HG03442 (cell line): ENCODE data around the gene IFT74.
"Not testable (repeated sequence)": the region's sequence is repeated elsewhere in the genome, so short reads cannot be mapped to it uniquely, and the experiment has no call there.

ENCODE experiments used
- ATAC-seq: cut with Tn5 transposase; IDR thresholded peaks from one replicate; pipeline ENCODE4 v1.9.1; 2021; ENCODE audit warnings: mild to moderate bottlenecking, moderate library complexity; ENCODE audit not compliant: unreplicated experiment

Gene IFT74

GRCh38 chr9:27065288-27065687, 109.1 kb downstream of the IFT74 start:
- ATAC-seq = no peak

GRCh38 chr9:27073841-27074728, 117.9 kb downstream of the IFT74 start:
- ATAC-seq = no peak

- ATAC-seq = no peak
Observed at GRCh38 chr9:27078685-27079084, 122.5 kb downstream of the IFT74 start.

GRCh38 chr9:27085456-27085855, 129.2 kb downstream of the IFT74 start:
- no peak for ATAC-seq

GRCh38 chr9:27086818-27087680, 130.8 kb downstream of the IFT74 start:
- ATAC-seq = no peak

- ATAC-seq = no peak
Observed at GRCh38 chr9:27088981-27089380, 132.8 kb downstream of the IFT74 start.

- ATAC-seq = no peak
Observed at GRCh38 chr9:27089706-27090105, 133.5 kb downstream of the IFT74 start.

GRCh38 chr9:27090231-27090630, 134.0 kb downstream of the IFT74 start:
- no peak for ATAC-seq

GRCh38 chr9:27090711-27091110, 134.5 kb downstream of the IFT74 start:
- ATAC-seq = no peak

GRCh38 chr9:27092496-27092895, 136.3 kb downstream of the IFT74 start:
- not testable (repeated sequence) for ATAC-seq

GRCh38 chr9:27093384-27094067, 137.3 kb downstream of the IFT74 start:
- ATAC-seq = not testable (repeated sequence)

GRCh38 chr9:27094640-27095298, 138.6 kb downstream of the IFT74 start:
- ATAC-seq = no peak

- ATAC-seq = no peak
Observed at GRCh38 chr9:27107241-27107640, 151.0 kb downstream of the IFT74 start.

- ATAC-seq = no peak
Observed at GRCh38 chr9:27108981-27109541, 152.8 kb downstream of the IFT74 start, which contains the start of gene TEK. Gene TEK, plus strand, starts transcription at chr9:27109225. Its CDS starts 366 bp downstream, at chr9:27109591.

GRCh38 chr9:27109621-27110020, 153.4 kb downstream of the IFT74 start:
- no peak for ATAC-seq

- no peak for ATAC-seq
Observed at GRCh38 chr9:27110181-27110580, 154.0 kb downstream of the IFT74 start.

- ATAC-seq = no peak
Observed at GRCh38 chr9:27112235-27112634, 156.0 kb downstream of the IFT74 start.
